Tibial artery (tissue), 4 donors: ENCODE measurements around the gene GPC6.

Experiments used
- DNase-seq, 2 donors: peaks; one replicate each; pipeline ENCODE4 v3.0.0-alpha.2; 2019
- H3K27ac ChIP-seq, 2 donors: fragments of 200-600 bp; sonication (generic) in 1 of 2; 1 replicate in 1 of 2; 2 replicates in 1 of 2; pipeline ENCODE4 v1.5.1; 2018 to 2019; ENCODE audit warnings: mild to moderate bottlenecking in 1 of 2
- H3K27me3 ChIP-seq, 2 donors: fragments of 200-600 bp; sonication (generic) in 1 of 2; one replicate each; pipeline versions ENCODE4 v1.5.1 to v1.6.0; 2016 to 2019
- H3K36me3 ChIP-seq, 3 donors: fragments of 200-600 bp; sonication (generic) in 2 of 3; one replicate each; pipeline ENCODE4 v1.5.1; 2016 to 2019; ENCODE audit warnings: mild to moderate bottlenecking in 2 of 3
- H3K4me1 ChIP-seq, 4 donors: fragments of 200-600 bp; sonication (generic) in 2 of 4; 1 replicate in 3 of 4; 2 replicates in 1 of 4; pipeline ENCODE4 v1.5.1; 2016 to 2019
- H3K4me3 ChIP-seq, 2 donors: fragments of 200-600 bp; sonication (generic) in 1 of 2; 1 replicate in 1 of 2; 2 replicates in 1 of 2; pipeline ENCODE4 v1.5.1; 2018 to 2019; ENCODE audit warnings: mild to moderate bottlenecking in 2 of 2
- H3K9me3 ChIP-seq, 3 donors: fragments of 200-600 bp; sonication (generic) in 1 of 3; one replicate each; pipeline ENCODE4 v1.5.1; 2016 to 2019
- CTCF ChIP-seq, 2 experiments: fragments of 200-600 bp in 1 of 2; fragments of 450-650 bp in 1 of 2; IDR thresholded peaks; one replicate each; pipeline ENCODE4 v1.5.1; 2017 to 2019; ENCODE audit warnings: antibody characterized with exemption in 2 of 2, mild to moderate bottlenecking in 1 of 2, moderate library complexity in 1 of 2
- intact Hi-C: fragments of 100-400 bp; cut with DNase I; formaldehyde crosslinking; loops from one replicate; pipeline ENCODE4 v1.15.0; 2023; ENCODE audit warnings: low total_unique reads

The GPC6 gene

GRCh38 chr13:93375491-93375890, 148.9 kb downstream of the GPC6 start:
- no peak for DNase-seq

GRCh38 chr13:93377196-93377595, 150.6 kb downstream of the GPC6 start:
- TF ChIP-seq CTCF (IDR thresholded peaks at IDR 0.05): no peak
- Histone ChIP-seq H3K9me3 (no peaks in the 10 kb centered on the region), H3K4me1 (peaks cover 0 to 5% (median 0%) of the 10 kb centered on the region in 4 donors), H3K36me3 (no peaks in the 10 kb centered on the region), H3K4me3 (no peak overlapping the region), H3K27me3 (no peaks in the 10 kb centered on the region), H3K27ac (no peak overlapping the region)
- intact Hi-C loops: no loop called here
- DNase-seq: no peak

More at GRCh38 chr13:93375491-93375890, 148.9 kb downstream of the GPC6 start:
- intact Hi-C loops: no loop called here
- Histone ChIP-seq H3K4me3 (no peak overlapping the region), H3K27me3 (no peaks in the 10 kb centered on the region), H3K4me1 (peaks cover 0 to 5% (median 0%) of the 10 kb centered on the region in 4 donors), H3K9me3 (no peaks in the 10 kb centered on the region), H3K36me3 (no peaks in the 10 kb centered on the region), H3K27ac (no peak overlapping the region)
- TF ChIP-seq CTCF (IDR thresholded peaks at IDR 0.05): no peak

- Histone ChIP-seq H3K27me3 (no peaks in the 10 kb centered on the region), H3K4me3 (no peak overlapping the region), H3K27ac (no peak overlapping the region), H3K4me1 (peaks cover 0 to 6% (median 0%) of the 10 kb centered on the region in 4 donors), H3K36me3 (no peaks in the 10 kb centered on the region), H3K9me3 (no peaks in the 10 kb centered on the region)
- intact Hi-C loops: no loop called here
- DNase-seq: no peak
- TF ChIP-seq CTCF (IDR thresholded peaks at IDR 0.05): no peak
Measured at GRCh38 chr13:93378184-93378583, 151.6 kb downstream of the GPC6 start.

- Histone ChIP-seq H3K9me3 (no peaks in the 10 kb centered on the region), H3K27me3 (no peaks in the 10 kb centered on the region), H3K27ac (no peak overlapping the region), H3K36me3 (no peaks in the 10 kb centered on the region), H3K4me3 (no peak overlapping the region), H3K4me1 (peaks cover 0 to 4% (median 0%) of the 10 kb centered on the region in 4 donors)
- DNase-seq: no peak
- no peak for TF ChIP-seq CTCF (IDR thresholded peaks at IDR 0.05)
- intact Hi-C loops: no loop called here
Measured at GRCh38 chr13:93386116-93386515, 159.5 kb downstream of the GPC6 start.

GRCh38 chr13:93388701-93389100, 162.1 kb downstream of the GPC6 start:
- intact Hi-C loops: no loop called here
- no peak overlapping the region for H3K4me3 ChIP-seq
- H3K27ac ChIP-seq: no peak overlapping the region
- H3K36me3 ChIP-seq: no peaks in the 10 kb centered on the region
- no peak for TF ChIP-seq CTCF (IDR thresholded peaks at IDR 0.05)
- H3K27me3 ChIP-seq: no peaks in the 10 kb centered on the region
- no peak for DNase-seq
- H3K9me3 ChIP-seq: no peaks in the 10 kb centered on the region
- no peaks in the 10 kb centered on the region for H3K4me1 ChIP-seq

GRCh38 chr13:93397619-93398018, 171.0 kb downstream of the GPC6 start:
- Histone ChIP-seq H3K27ac (no peak overlapping the region), H3K9me3 (no peaks in the 10 kb centered on the region), H3K4me1 (peaks cover 0 to 15% (median 3%) of the 10 kb centered on the region in 4 donors), H3K36me3 (no peaks in the 10 kb centered on the region), H3K27me3 (no peaks in the 10 kb centered on the region), H3K4me3 (no peak overlapping the region)
- no peak for TF ChIP-seq CTCF (IDR thresholded peaks at IDR 0.05)
- no peak for DNase-seq
- intact Hi-C loops: no loop called here
